ENCODE results near the gene ZHX3.
"Not testable (repeated sequence)": the region's sequence is repeated elsewhere in the genome, so short reads cannot be mapped to it uniquely, and the experiment has no call there.

Gene ZHX3

DNA sequence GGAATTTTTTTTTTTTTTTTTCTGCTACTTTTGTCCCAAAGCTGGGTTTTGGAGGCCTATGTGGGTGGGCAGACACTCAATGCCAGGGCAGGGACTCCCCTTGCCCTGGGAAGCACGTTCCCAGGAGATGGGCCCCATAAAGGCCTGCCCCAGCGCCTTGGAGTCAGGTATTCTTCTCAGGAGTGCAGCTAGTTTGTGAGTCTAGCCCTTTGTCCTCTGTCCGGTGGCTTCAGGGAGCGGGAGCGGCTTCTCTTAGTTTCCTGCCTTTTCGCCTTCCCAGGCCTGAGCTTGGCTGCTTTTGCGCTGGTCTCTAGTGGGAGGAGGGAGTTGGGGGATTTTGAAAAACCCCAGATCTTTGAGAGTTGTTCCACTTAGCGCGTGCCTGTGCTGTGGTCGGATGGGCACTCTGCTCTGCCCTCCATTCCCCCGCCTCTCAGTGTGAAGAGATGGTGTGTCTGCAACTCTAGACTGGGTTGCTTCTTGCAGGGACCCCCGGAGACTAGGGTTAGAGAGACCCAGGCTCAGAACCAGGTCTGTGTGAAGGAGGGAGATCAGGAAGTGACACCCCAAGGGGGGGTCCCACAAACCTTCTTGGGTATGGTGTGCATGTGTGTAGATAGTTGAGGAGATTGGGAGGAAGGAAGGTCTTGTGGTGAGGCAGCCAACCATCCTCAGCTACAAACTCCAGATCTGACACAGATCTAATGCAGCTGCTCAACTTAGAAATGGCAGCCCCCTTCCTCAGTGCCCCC is 178.9 kb downstream of the ZHX3 start:
- DNase-seq: peak in 2 of 51 donors; percentile 20 to 40

DNA sequence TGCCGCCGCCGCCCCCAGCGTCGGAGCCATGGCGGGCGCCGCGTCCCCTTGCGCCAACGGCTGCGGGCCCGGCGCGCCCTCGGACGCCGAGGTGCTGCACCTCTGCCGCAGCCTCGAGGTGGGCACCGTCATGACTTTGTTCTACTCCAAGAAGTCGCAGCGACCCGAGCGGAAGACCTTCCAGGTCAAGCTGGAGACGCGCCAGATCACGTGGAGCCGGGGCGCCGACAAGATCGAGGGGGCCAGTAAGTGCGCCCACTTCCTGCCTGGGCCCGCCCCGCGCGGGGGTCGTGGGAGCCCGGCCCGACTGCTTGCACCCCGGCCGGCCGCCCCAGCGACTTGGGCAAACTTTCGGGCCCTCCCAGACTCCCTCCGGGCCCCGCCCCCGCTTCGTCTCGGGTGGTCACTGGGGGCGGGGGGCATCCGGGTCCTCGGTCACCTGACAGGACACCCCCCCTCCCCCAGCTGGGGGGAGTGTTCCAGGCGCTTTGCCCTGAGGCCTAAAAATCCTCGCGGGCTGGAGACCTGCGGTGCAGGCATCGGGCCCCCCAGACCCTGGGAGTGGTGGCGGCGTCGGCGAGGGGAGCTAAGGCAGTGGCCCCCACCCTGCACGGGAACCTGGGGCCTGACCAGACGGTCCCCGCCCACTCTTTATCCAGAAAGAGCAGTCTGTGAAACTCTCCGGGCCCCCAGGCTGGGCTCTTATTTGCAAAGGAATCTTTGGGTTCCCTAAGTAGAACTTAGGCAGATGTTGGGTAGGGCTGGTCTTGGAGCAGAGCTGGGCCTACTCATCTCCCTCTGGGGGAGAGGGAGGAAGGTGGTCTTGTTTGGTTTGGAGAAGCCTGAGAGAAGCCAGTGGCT is 179.7 kb downstream of the ZHX3 start:
- peak in 38 of 51 donors; percentile 31 to 87 (median 60) for DNase-seq

DNA sequence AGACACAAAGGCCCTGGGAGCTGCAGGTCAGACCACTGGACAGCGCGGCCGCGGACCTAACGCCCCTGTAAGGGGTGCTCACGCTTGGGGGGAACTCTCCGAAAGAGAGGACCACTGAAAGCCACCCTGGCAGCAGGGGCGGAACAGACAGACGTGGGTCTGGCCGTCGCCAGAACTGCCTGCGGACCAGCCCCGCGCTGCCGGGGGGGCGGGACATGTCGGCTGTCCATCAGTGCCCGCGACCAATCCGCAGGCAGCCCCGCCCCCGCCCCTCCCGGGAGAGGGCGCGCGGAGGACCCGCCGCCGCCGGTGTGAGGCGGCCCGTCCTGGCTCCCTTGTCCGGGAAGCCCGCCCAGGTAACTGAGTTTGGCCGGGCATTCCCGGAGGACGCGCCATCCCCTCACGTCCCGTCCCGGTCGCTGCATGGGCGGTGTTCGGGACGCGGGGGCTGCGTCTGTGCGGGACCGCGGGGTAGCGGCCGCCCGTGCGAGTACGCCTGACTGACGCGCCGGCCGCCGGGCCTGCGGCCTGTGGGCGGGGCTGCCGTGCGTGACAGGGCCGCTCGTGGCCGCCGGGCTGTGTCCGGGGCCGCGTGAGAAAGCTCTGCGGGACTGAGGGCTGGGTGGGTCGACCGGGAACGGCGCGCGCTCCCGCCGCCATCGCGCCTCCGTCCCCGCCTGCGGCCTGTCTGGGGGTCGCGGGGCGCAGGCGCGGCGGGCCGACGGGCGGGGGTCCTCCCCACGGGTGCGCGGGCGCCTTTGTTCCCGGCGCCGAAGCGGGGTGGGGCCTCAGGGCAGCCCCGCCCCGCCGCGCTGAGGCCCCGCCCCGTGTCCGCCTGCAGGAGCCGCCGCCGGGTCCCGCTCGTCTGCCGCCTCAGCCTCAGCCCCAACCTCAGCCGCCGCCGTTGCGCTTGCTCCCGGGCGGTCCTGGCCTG is 180.6 kb downstream of the ZHX3 start, which contains the start of gene PLCG1:
TSS of gene PLCG1 (plus strand) at position 864 of the 934 bp plus-strand sequence. CDS start 99 bp downstream, outside the sequence.
- DNase-seq: peak; percentile 48 to 95 (median 86)

- no peak for DNase-seq
These were observed 181.4 kb downstream of the ZHX3 start for GRCh38 chr20:41135888-41136679.

DNA sequence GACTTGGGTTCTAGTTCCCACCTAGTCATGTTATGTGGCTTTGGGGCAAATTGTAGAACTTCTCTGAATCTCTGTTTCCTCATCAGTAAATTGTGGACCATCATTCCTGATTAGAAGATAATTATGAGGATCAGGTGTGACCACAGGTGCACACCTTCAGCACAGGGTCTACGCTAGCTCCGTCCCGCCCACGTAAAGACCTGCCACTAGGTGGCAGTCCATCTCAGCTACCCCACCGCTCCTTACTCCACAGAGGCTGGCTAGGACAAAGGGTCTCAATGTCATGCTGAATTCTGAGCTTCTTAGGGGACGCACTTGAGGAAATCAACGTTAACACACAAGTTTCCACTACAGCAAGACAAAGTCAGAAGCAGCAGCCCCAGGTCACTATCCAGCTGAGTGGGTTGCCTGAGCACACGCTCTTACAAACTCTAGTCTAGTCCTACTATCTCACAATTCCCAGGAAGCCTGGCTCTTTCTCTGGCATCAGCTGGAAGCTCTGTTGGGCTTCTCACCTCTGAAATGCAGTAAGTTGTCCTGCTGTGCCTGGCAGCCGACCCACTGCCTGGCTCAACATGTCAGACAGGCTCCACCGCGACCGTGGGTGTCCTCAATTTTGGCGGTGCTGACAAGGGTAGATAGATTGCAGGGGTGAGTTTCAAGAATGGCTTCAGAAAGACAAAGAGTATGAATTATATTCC is 182.2 kb downstream of the ZHX3 start:
- peak in 10 of 51 donors; percentile 8 to 31 (median 20) for DNase-seq

GRCh38 chr20:41134362-41135186 is 183.0 kb downstream of the ZHX3 start:
- DNase-seq: no peak

GRCh38 chr20:41133709-41134361 is 183.7 kb downstream of the ZHX3 start:
- DNase-seq: peak in 1 of 51 donors; percentile 38

DNA sequence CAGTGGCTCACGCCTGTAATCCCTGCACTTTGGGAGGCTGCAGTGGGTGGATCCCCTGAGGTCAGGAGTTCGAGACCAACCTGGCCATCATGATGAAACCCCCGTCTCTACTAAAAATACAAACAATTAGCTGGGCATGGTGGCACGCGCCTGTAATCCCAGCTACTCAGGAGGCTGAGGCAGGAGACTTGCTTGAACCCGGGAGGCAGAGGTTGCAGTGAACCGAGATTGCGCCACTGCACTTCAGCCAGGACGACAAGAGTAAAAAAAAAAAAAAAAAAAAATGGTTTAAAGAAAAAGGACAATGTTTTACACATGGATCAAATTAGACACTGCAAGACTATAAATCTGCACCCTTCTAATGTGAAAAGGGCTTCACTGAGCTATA is 185.1 kb downstream of the ZHX3 start:
- DNase-seq: not testable (repeated sequence)

DNA sequence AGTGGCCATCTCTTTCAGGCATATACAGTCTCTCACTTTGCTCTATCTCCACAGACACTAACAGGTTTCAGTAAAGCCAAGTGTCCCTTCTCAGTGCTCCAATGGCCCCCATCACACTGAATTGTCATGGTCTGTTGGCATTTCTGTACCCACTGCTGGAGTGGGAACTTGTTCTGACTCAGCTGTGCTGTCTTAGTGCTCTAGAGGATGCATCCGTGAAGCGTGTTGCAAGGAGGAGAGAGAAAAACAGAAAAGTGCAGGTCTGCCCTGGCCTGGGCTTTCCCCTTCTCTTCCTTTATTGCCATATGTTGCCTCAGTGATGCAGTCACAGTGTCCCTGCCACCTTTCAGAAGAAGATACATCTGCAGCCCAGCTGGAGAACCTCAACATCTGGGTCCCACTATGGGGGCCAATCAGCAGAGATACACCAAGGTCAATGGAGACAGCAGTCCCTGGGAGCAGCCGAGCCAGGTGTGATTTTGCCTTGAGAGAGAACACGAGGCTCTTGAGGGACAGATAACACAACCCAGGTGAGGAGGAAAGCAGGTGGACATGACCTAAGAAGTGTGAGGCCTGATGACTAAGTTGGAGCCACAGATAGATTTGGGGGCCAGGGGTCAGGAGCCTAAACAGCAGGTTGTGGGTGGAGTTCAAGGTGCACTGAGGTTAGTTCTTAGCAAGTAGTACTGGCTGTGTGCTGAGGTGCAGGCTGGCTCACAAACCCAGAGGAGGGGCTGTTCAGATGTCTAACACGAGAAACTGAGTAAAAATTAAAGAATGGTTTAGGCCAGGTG is 185.7 kb downstream of the ZHX3 start:
- no peak for DNase-seq

Measured in hypothalamus (tissue), 51 donors.